Measurements from ENCODE around the gene CDH13. TPM values are rescaled to one million over a fixed set of nuclear protein-coding genes. Genes with fewer than 3 reads are reported as not detected.

The CDH13 gene
- total RNA-seq, 1 experiment from 2014 or later: 0.80 TPM

- peak; percentile 39 for DNase-seq
- no peak overlapping the region for H3K4me3 ChIP-seq (ENCODE audit: insufficient read depth, low read depth, low read length)
- no peaks in the 10 kb centered on the region for H3K27me3 ChIP-seq (ENCODE audit: control insufficient read depth, insufficient read depth, low read length)
- no peaks in the 10 kb centered on the region for H3K36me3 ChIP-seq (replicated peaks; ENCODE audit: control insufficient read depth, insufficient read depth, low read length)
Measured at GRCh38 chr16:82605863-82606620, 20.7 kb upstream of the CDH13 start.

DNA sequence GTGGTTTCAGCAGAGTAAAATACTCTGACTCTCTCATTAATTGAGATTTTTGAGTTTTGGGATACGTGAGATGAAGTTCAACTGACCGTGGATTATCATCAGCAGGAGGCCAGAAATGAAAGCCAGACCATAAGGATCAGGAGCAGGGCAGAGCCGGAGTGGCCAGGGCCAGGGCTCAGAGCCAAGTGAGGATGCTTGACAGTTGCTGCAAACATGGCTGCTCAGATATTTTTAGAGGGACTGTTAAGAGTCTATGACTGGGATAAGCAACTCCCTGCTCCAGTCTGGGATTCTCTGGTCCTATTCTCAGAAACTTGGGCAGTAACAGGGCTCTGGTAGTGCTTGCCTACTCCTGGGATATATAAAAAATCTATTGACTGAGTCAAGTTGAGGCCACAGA lies 17.6 kb upstream of the CDH13 start:
- Histone ChIP-seq H3K27me3 (ENCODE audit: control insufficient read depth, insufficient read depth, low read length) (no peaks in the 10 kb centered on the region; the same call in 1 of the 2 replicates), H3K4me3 (ENCODE audit: insufficient read depth, low read depth, low read length) (no peak overlapping the region), H3K36me3 (replicated peaks; ENCODE audit: control insufficient read depth, insufficient read depth, low read length) (no peaks in the 10 kb centered on the region)
- no peak for DNase-seq

DNA sequence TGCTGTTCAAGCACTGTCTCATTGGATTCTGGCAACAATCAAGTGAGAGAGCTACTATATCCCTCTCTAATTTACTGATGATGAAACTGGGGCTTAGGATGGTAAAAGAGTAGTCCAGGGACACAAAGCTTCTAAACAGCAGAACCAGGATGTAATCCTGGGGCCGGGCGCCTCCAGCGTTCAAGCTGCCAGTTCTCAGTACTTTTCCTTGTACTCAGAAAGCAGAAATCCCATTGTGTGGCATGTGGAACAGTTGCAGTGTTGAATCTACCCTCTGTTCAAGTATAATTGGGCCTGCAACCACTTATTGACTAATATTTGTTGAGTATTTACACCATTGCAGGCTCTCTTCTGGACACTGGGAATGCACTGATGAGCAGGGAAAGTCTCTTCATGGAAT lies 14.5 kb upstream of the CDH13 start:
- H3K4me3 ChIP-seq (ENCODE audit: insufficient read depth, low read depth, low read length): no peak overlapping the region
- no peaks in the 10 kb centered on the region for H3K36me3 ChIP-seq (replicated peaks; ENCODE audit: control insufficient read depth, insufficient read depth, low read length)
- DNase-seq: no peak
- H3K27me3 ChIP-seq (ENCODE audit: control insufficient read depth, insufficient read depth, low read length): no peaks in the 10 kb centered on the region; the same call in 1 of the 2 replicates

GRCh38 chr16:82616356-82616755 lies 10.4 kb upstream of the CDH13 start:
- DNase-seq: no peak
- Histone ChIP-seq H3K27me3 (ENCODE audit: control insufficient read depth, insufficient read depth, low read length) (no peaks in the 10 kb centered on the region; the same call in 1 of the 2 replicates), H3K36me3 (replicated peaks; ENCODE audit: control insufficient read depth, insufficient read depth, low read length) (no peaks in the 10 kb centered on the region), H3K4me3 (ENCODE audit: insufficient read depth, low read depth, low read length) (no peak overlapping the region)

DNA sequence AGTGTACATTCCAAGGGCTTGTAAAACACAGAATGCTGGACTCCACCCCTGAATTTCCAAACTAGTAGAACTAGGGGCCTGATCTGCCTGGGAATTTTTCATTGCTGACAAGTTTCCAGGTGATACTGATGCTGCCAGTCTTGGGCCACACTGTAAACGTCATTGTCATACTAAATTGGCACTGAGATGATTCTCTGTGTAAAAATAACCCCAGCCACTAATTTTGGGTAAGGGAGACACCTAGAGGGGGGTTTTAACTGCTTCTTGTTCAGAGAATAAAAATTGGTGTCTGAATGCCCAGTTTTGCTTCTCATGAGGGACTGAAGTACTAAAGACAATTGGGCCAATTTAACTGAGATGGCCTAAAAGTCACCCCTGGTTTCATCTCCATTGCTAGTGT lies 5.0 kb upstream of the CDH13 start:
- no peak for DNase-seq
- Histone ChIP-seq H3K36me3 (replicated peaks; ENCODE audit: control insufficient read depth, insufficient read depth, low read length) (no peaks in the 10 kb centered on the region), H3K4me3 (ENCODE audit: insufficient read depth, low read depth, low read length) (no peak overlapping the region), H3K27me3 (ENCODE audit: control insufficient read depth, insufficient read depth, low read length) (peaks cover 20% of the 10 kb centered on the region)

- peaks cover 35% of the 10 kb centered on the region for H3K27me3 ChIP-seq (ENCODE audit: control insufficient read depth, insufficient read depth, low read length)
- no peak for DNase-seq
Measured at GRCh38 chr16:82623241-82623640, 3.5 kb upstream of the CDH13 start.

GRCh38 chr16:82625066-82625968 lies 1.5 kb upstream of the CDH13 start:
- no peak overlapping the region for H3K4me3 ChIP-seq (ENCODE audit: insufficient read depth, low read depth, low read length)
- no peak for DNase-seq
- H3K36me3 ChIP-seq (replicated peaks; ENCODE audit: control insufficient read depth, insufficient read depth, low read length): no peaks in the 10 kb centered on the region
- peaks cover 46% of the 10 kb centered on the region for H3K27me3 ChIP-seq (ENCODE audit: control insufficient read depth, insufficient read depth, low read length)

More at GRCh38 chr16:82623241-82623640, 3.5 kb upstream of the CDH13 start:
- Histone ChIP-seq H3K36me3 (replicated peaks; ENCODE audit: control insufficient read depth, insufficient read depth, low read length) (no peaks in the 10 kb centered on the region), H3K4me3 (ENCODE audit: insufficient read depth, low read depth, low read length) (no peak overlapping the region)

DNA sequence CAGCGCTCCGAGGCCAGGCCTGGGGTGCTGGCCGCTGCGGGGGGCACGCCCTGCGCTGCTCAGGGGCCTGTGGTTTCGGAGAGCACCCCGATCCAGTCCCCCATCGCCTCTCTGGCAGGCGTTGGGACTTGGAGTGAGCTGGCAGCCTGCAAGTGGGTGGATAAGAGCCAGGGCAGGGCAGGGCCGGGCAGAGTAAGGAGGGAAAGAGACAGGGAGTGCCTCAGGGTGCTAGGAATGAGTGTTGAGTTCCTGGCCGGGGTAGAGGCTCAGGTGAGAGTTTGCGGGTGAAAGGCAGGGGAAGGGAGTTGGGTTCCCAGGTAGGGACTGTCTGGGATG lies 1.3 kb downstream of the CDH13 start:
- H3K4me3 ChIP-seq (ENCODE audit: insufficient read depth, low read depth, low read length): peak overlapping the region; percentile 48
- no peak for DNase-seq
- H3K27me3 ChIP-seq (ENCODE audit: control insufficient read depth, insufficient read depth, low read length): peaks cover 46% of the 10 kb centered on the region
- H3K36me3 ChIP-seq (replicated peaks; ENCODE audit: control insufficient read depth, insufficient read depth, low read length): no peaks in the 10 kb centered on the region

DNA sequence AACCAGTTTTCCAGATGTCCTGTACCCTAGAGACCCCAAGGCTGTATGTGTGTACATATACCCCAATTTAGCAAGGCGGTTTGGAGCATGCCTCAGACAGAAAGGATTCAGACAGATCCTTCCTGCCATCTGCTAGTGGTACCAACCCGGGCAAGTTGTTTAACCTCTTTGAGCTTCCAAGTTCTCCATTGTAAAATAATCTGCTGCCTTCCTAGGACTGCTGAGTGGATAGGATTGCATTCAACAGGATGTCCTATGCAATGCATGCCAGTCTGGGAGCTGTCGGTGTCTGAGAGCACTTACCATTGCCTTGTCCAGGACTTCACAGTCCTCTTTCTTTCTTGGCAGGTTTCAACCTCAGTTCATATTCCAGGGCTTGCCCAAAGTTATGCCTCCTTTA lies 1.9 kb downstream of the CDH13 start:
- H3K4me3 ChIP-seq (ENCODE audit: insufficient read depth, low read depth, low read length): no peak overlapping the region
- H3K36me3 ChIP-seq (replicated peaks; ENCODE audit: control insufficient read depth, insufficient read depth, low read length): no peaks in the 10 kb centered on the region
- H3K27me3 ChIP-seq (ENCODE audit: control insufficient read depth, insufficient read depth, low read length): peaks cover 46% of the 10 kb centered on the region
- DNase-seq: no peak

- no peak overlapping the region for H3K4me3 ChIP-seq (ENCODE audit: insufficient read depth, low read depth, low read length)
- peaks cover 46% of the 10 kb centered on the region for H3K27me3 ChIP-seq (ENCODE audit: control insufficient read depth, insufficient read depth, low read length)
- DNase-seq: no peak
- H3K36me3 ChIP-seq (replicated peaks; ENCODE audit: control insufficient read depth, insufficient read depth, low read length): no peaks in the 10 kb centered on the region
Measured at GRCh38 chr16:82629441-82630027, 2.8 kb downstream of the CDH13 start.

DNA sequence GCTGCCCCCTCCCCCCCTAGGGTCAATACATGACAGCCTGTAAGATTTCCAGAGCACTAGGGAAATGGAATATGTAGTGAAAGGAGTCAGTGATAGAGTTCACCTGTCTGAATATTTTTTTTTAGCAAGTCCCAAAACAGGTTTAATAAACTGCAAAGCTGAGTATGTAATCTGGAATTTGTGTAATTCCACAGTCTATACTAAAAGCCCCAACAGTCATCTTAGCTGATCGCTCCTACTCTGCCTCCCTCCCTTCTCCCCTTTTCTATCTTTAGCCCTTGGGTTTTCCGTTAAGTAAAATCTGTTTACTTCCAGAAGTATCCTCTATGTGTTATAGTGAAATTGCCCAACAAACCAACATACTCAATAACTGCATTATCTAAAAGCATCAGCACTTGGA lies 3.5 kb downstream of the CDH13 start:
- Histone ChIP-seq H3K27me3 (ENCODE audit: control insufficient read depth, insufficient read depth, low read length) (peaks cover 40% of the 10 kb centered on the region), H3K36me3 (replicated peaks; ENCODE audit: control insufficient read depth, insufficient read depth, low read length) (no peaks in the 10 kb centered on the region), H3K4me3 (ENCODE audit: insufficient read depth, low read depth, low read length) (no peak overlapping the region)
- no peak for DNase-seq

DNA sequence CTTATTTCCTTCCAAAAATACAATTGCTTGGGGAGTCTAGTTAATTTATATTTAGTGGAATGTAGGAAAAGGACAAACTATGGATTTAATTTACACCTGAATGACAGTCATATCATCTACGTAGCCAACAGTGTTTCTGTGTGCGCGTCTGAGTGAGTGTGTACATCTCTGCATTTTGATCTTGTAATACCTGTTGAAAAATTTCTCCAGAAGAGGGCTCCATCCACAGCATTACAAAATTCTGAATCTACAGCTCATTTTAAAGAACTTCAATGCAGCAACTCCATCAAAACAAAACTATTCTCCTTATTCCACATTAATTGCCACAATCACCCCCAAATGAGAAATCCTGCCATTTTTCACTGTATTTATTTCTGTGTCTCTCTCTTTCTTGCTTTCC lies 3.9 kb downstream of the CDH13 start:
- Histone ChIP-seq H3K4me3 (ENCODE audit: insufficient read depth, low read depth, low read length) (no peak overlapping the region), H3K27me3 (ENCODE audit: control insufficient read depth, insufficient read depth, low read length) (peaks cover 36% of the 10 kb centered on the region)
- DNase-seq: no peak

DNA sequence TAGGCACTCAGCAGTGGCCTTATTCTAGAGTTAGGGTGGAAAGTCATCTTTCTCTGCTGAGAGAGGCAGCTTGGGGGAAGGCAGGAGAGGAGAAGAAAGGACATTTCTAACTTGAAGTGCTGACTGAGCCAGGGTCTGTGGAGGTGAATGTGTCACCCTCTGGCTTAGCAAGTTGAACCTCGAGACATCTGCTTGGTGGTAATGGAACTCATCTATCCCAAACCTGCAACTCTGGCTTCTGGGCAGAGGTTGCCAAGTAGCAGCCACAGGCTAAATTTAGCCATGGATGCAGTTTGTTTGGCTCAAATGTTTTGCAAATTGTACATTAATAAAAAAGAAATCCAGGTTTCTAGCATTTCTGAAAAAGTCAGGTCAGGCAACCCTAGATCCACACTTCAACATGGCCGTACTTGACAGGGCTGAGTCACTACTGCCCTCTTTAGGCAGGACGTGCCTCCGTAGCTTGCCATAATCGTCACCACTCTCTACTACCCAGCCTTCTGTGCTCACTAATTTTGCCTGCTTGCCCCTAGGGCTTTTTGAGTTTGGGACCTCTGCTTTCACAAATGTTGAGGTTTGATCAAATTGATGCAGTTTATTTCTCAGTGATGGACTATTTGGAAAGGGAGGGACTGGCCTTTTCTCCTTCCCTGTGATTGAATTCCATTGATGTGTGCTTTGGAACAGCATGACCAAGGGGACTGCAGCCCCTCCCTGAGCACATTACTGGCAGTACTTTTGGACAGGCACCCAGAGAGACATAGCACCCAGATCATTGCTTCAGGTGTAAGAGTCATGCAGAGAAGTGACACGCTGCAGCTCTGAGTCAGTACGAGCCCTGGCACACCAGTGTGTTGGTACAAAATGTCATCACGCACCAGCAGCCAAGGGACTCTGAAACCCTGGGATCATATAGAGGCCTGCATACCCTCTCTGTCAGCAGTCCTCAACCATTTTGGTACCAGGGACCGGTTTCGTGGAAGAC lies 5.2 kb downstream of the CDH13 start:
- Histone ChIP-seq H3K36me3 (replicated peaks; ENCODE audit: control insufficient read depth, insufficient read depth, low read length) (no peaks in the 10 kb centered on the region), H3K27me3 (ENCODE audit: control insufficient read depth, insufficient read depth, low read length) (peaks cover 24% of the 10 kb centered on the region), H3K4me3 (ENCODE audit: insufficient read depth, low read depth, low read length) (no peak overlapping the region)
- DNase-seq: peak; percentile 71

More for the DNA sequence above, 3.9 kb downstream of the CDH13 start:
- H3K36me3 ChIP-seq (replicated peaks; ENCODE audit: control insufficient read depth, insufficient read depth, low read length): no peaks in the 10 kb centered on the region
